PC-3 (cell line): ENCODE measurements around the gene PLIN1. TPM values are rescaled to one million over a fixed set of nuclear protein-coding genes. Genes with fewer than 3 reads are reported as not detected.

ENCODE experiments used
- ATAC-seq: fragments of 200-7000 bp; cut with Tn5 transposase; 2 replicates; pipeline ENCODE4 v1.9.1; 2020; ENCODE audit warnings: mild to moderate bottlenecking, moderate library complexity
- BruUV-seq: library from RNA; stranded (reverse); fragments of 400-500 nt; replicated peaks from 2 replicates; lab custom pipeline; 2021; lab: Mats Ljungman, UMichigan
- CTCF ChIA-PET: fragments of 300-600 bp; sonication (Branson Sonifier 250); formaldehyde crosslinking; loops from one replicate; lab custom pipeline; 2022; ENCODE audit warnings: antibody characterized with exemption; lab: Charles Lee
- POLR2A ChIA-PET: fragments of 300-600 bp; sonication (Branson Sonifier 250); formaldehyde crosslinking; loops from one replicate; lab custom pipeline; 2022; ENCODE audit warnings: antibody characterized with exemption; ENCODE audit not compliant: unreplicated experiment; lab: Charles Lee
- DNase-seq: peaks from one replicate; pipeline ENCODE4 v3.0.0-alpha.2; 2015
- H2AFZ ChIP-seq: fragments of 300-600 bp; sonication (generic); 2 replicates; pipeline ENCODE4 v1.6.0; 2016; ENCODE audit warnings: antibody characterized with exemption, low read length
- H3F3A ChIP-seq: fragments of 300-600 bp; sonication (generic); one replicate; pipeline ENCODE4 v1.6.0; 2017; ENCODE audit warnings: antibody characterized with exemption, low read length, control low read depth, mild to moderate bottlenecking; ENCODE audit not compliant: unreplicated experiment
- H3K27ac ChIP-seq: fragments of 300-600 bp; sonication (generic); 2 replicates; pipeline ENCODE4 v1.5.1; 2016; ENCODE audit warnings: mild to moderate bottlenecking, low read length
- H3K27me3 ChIP-seq: fragments of 300-600 bp; sonication (generic); 2 replicates; pipeline ENCODE4 v1.6.1; 2016; ENCODE audit warnings: low read length, mixed read lengths
- H3K36me3 ChIP-seq: fragments of 300-600 bp; sonication (generic); 2 replicates; pipeline ENCODE4 v1.6.1; 2016; ENCODE audit warnings: low read depth, mixed run types, low read length, mixed read lengths
- H3K4me1 ChIP-seq: fragments of 300-600 bp; sonication (generic); 2 replicates; pipeline ENCODE4 v1.5.1; 2016; ENCODE audit warnings: low read length; ENCODE audit not compliant: insufficient read depth
- H3K4me2 ChIP-seq: fragments of 300-600 bp; sonication (generic); 2 replicates; pipeline ENCODE4 v1.6.0; 2016; ENCODE audit warnings: low read length
- H3K4me3 ChIP-seq: fragments of 300-600 bp; sonication (generic); 2 replicates; pipeline ENCODE4 v1.5.1; 2016; ENCODE audit warnings: mild to moderate bottlenecking, low read length, mixed read lengths
- H3K79me2 ChIP-seq: fragments of 300-600 bp; sonication (generic); 2 replicates; pipeline ENCODE4 v1.6.1; 2017; ENCODE audit warnings: low read length, mixed read lengths
- H3K9ac ChIP-seq: fragments of 300-600 bp; sonication (generic); 2 replicates; pipeline ENCODE4 v1.6.0; 2016; ENCODE audit warnings: mild to moderate bottlenecking, low read length
- H3K9me2 ChIP-seq: fragments of 300-600 bp; sonication (generic); replicated peaks from 2 replicates; pipeline ENCODE4 v1.6.1; 2016; ENCODE audit warnings: mixed run types, low read length, mixed read lengths
- H3K9me3 ChIP-seq: fragments of 300-600 bp; sonication (generic); 2 replicates; pipeline ENCODE4 v1.6.1; 2016; ENCODE audit warnings: low read length, mixed read lengths
- H4K20me1 ChIP-seq: fragments of 300-600 bp; sonication (generic); 2 replicates; pipeline ENCODE4 v1.6.1; 2016; ENCODE audit warnings: low read length, mixed read lengths
- EZH2 ChIP-seq: fragments of 300-600 bp; sonication (generic); IDR thresholded peaks from one replicate; pipeline ENCODE4 v1.6.1; 2017; ENCODE audit warnings: antibody characterized with exemption, mild to moderate bottlenecking, low read length; ENCODE audit not compliant: unreplicated experiment
- EZH2phosphoT487 ChIP-seq: fragments of 300-600 bp; sonication (generic); IDR thresholded peaks from 2 replicates; pipeline ENCODE4 v1.6.1; 2018; ENCODE audit warnings: mild to moderate bottlenecking, antibody characterized with exemption, low read length, borderline replicate concordance
- intact Hi-C: fragments of 100-400 bp; cut with micrococcal nuclease; formaldehyde crosslinking; loops from 2 replicates; pipeline ENCODE4 v1.9.0; 2023
- total RNA-seq: library from RNA; depleted of rRNA; stranded (reverse); fragments of >200 nt; gene quantifications from 2 replicates; pipeline ENCODE4 v1.2.3, GENCODE V29; 2014
- TF ChIP-seq, protein P1 (sequence below): fragments of 300-600 bp; sonication (generic); conservative IDR thresholded peaks from 2 replicates; pipeline ENCODE4 v1.5.1; 2017; ENCODE audit warnings: antibody characterized with exemption, low read depth, mild to moderate bottlenecking, low read length

Gene PLIN1
- total RNA-seq, 1 experiment from 2014 or later: 1.0 TPM

DNA sequence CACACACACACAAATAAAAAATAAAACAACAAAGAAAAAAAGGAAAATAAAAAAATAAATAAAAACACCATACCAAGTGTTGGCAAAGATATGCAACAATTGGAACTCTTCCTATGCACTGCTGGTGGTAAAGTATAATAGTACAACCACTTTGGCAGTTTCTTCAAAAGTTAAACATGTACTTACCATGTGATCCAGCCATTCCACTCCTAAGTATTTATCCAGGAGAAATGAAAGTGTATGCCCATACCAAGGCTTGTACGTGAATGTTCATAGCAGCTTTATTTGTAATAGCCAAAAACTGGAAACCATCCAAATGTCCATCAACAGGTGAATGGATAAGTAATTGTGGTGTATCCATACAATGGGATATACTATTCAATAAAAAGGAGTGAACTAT lies 28.4 kb upstream of the PLIN1 start:
- no peaks in the 10 kb centered on the region for H3K9me3 ChIP-seq
- no peaks in the 10 kb centered on the region for H3K36me3 ChIP-seq
- H3K9me2 ChIP-seq: no peaks in the 10 kb centered on the region
- no peak overlapping the region for H3K4me3 ChIP-seq
- BruUV-seq: no TSS peak
- H3K4me1 ChIP-seq: no peaks in the 10 kb centered on the region
- no peak overlapping the region for H3K9ac ChIP-seq
- H2AFZ ChIP-seq: no peak overlapping the region
- H3K27me3 ChIP-seq: no peaks in the 10 kb centered on the region
- TF ChIP-seq, protein P1, sequence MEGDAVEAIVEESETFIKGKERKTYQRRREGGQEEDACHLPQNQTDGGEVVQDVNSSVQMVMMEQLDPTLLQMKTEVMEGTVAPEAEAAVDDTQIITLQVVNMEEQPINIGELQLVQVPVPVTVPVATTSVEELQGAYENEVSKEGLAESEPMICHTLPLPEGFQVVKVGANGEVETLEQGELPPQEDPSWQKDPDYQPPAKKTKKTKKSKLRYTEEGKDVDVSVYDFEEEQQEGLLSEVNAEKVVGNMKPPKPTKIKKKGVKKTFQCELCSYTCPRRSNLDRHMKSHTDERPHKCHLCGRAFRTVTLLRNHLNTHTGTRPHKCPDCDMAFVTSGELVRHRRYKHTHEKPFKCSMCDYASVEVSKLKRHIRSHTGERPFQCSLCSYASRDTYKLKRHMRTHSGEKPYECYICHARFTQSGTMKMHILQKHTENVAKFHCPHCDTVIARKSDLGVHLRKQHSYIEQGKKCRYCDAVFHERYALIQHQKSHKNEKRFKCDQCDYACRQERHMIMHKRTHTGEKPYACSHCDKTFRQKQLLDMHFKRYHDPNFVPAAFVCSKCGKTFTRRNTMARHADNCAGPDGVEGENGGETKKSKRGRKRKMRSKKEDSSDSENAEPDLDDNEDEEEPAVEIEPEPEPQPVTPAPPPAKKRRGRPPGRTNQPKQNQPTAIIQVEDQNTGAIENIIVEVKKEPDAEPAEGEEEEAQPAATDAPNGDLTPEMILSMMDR: no peak
- no peak for TF ChIP-seq EZH2phosphoT487
- TF ChIP-seq EZH2: no peak
- intact Hi-C loops: no loop called here
- H3K27ac ChIP-seq: no peak overlapping the region
- H3K79me2 ChIP-seq: no peaks in the 10 kb centered on the region
- H3F3A ChIP-seq: no peaks in the 10 kb centered on the region
- no peaks in the 10 kb centered on the region for H4K20me1 ChIP-seq
- DNase-seq: no peak
- no peak for ATAC-seq
- H3K4me2 ChIP-seq: no peak overlapping the region
- ChIA-PET CTCF (no interaction called here), POLR2A (no interaction called here)

DNA sequence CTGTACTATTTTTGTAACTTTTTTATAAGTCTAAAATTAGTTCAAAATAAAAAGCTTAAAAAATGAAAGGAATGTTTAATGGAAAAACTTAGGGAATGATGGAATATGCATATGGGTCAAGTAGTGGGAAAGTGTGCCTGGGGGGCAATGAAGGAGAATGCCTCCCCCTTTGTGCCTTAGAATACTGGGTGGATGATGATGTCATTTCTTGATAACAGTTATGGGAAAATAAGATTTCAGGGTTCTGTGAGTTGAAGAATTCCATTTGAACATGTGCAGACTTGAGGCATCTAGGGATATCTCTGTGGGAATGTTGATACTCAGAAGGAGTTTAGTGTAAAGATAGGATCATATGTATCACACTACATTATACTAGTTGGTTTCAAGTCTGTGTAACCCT lies 25.2 kb upstream of the PLIN1 start:
- Histone ChIP-seq H3K27me3 (no peaks in the 10 kb centered on the region), H2AFZ (no peak overlapping the region), H3K9me2 (no peaks in the 10 kb centered on the region), H3K36me3 (no peaks in the 10 kb centered on the region), H4K20me1 (no peaks in the 10 kb centered on the region), H3F3A (no peaks in the 10 kb centered on the region), H3K9me3 (no peaks in the 10 kb centered on the region), H3K79me2 (no peaks in the 10 kb centered on the region), H3K9ac (no peak overlapping the region), H3K4me2 (no peak overlapping the region), H3K4me3 (no peak overlapping the region), H3K4me1 (no peaks in the 10 kb centered on the region), H3K27ac (no peak overlapping the region)
- no TSS peak for BruUV-seq
- intact Hi-C loops: no loop called here
- ChIA-PET POLR2A (no interaction called here), CTCF (no interaction called here)
- TF ChIP-seq EZH2phosphoT487: no peak
- TF ChIP-seq, protein P1: no peak
- TF ChIP-seq EZH2: no peak
- DNase-seq (no peak), ATAC-seq (no peak)

DNA sequence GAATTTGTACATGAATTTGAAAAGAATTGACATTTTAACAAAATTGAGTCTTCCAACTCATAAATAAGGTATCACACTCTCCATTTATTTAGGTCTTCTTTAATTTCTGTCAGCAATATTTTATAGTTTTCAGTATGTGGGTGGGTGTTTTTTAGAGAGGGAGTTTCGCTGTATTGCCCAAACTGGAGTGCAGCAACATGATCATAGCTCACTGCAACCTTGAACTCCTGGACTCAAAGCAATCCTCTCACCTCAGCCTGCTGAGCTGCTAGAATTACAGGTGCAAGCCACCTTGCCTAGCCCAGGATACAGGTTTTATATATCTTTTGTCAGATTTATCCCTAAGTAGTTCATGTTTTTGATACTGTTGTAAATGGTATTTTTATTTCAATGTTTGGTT lies 16.0 kb upstream of the PLIN1 start:
- Histone ChIP-seq H3K27ac (no peak overlapping the region), H4K20me1 (no peaks in the 10 kb centered on the region), H3K9me3 (no peaks in the 10 kb centered on the region), H3K4me2 (no peak overlapping the region), H2AFZ (no peak overlapping the region), H3K27me3 (no peaks in the 10 kb centered on the region), H3F3A (no peaks in the 10 kb centered on the region), H3K79me2 (peaks cover 3% of the 10 kb centered on the region), H3K4me3 (no peak overlapping the region), H3K36me3 (no peaks in the 10 kb centered on the region), H3K9me2 (no peaks in the 10 kb centered on the region), H3K9ac (no peak overlapping the region), H3K4me1 (no peaks in the 10 kb centered on the region)
- DNase-seq (no peak), ATAC-seq (no peak)
- TF ChIP-seq EZH2 (no peak), EZH2phosphoT487 (no peak)
- TF ChIP-seq, protein P1: no peak
- CTCF ChIA-PET: no interaction called here
- no TSS peak for BruUV-seq
- POLR2A ChIA-PET: no interaction called here
- intact Hi-C loops: no loop called here
